ENCODE measurements around the gene SULT4A1. TPM values are rescaled to one million over a fixed set of nuclear protein-coding genes. Genes with fewer than 3 reads are reported as not detected.

The SULT4A1 gene
- total RNA-seq, 2 experiments from 2014 or later, result not detected

- no peak for DNase-seq (ENCODE audit: low spot score)
- H2AFZ ChIP-seq (ENCODE audit: low read length), result no peak overlapping the region
- no peak overlapping the region for H3K27ac ChIP-seq (ENCODE audit: low read depth, low read length, poor library complexity, severe bottlenecking)
- CTCF ChIA-PET (ENCODE audit: unreplicated experiment), result no interaction called here
- H3K4me3 ChIP-seq (ENCODE audit: low read depth, low read length, poor library complexity, severe bottlenecking), result no peak overlapping the region
- H3K4me2 ChIP-seq (ENCODE audit: low read length), result no peak overlapping the region
- no peaks in the 10 kb centered on the region for H3K36me3 ChIP-seq (ENCODE audit: insufficient read depth, low read length)
- no peak for TF ChIP-seq EZH2phosphoT487 (IDR thresholded peaks at IDR 0.05; ENCODE audit: borderline replicate concordance, low read depth, low read length)
- no peak for TF ChIP-seq CTCF (conservative IDR thresholded peaks at IDR 0.05; ENCODE audit: low read length)
- POLR2A ChIA-PET, result no interaction called here
- no peaks in the 10 kb centered on the region for H3K79me2 ChIP-seq (ENCODE audit: insufficient read depth, low read depth, low read length)
- H3K9me2 ChIP-seq (ENCODE audit: insufficient read depth, low read length), result no peaks in the 10 kb centered on the region
- no peaks in the 10 kb centered on the region for H4K20me1 ChIP-seq (ENCODE audit: insufficient read depth, low read length)
- intact Hi-C loops (cut with micrococcal nuclease; ENCODE audit: unreplicated experiment), result loop anchor here (10.0 kb wide), 1 partner anchor 735 kb away; no protein-coding TSS in a partner anchor
- no TSS peak for BruUV-seq (replicated peaks)
- H3K9me3 ChIP-seq (ENCODE audit: low read length), result no peaks in the 10 kb centered on the region
- H3K4me1 ChIP-seq (ENCODE audit: insufficient read depth, low read length, poor library complexity, severe bottlenecking), result peaks cover under 1% of the 10 kb centered on the region
Observed at GRCh38 chr22:43889860-43890253, 27.5 kb upstream of the SULT4A1 start.

- Histone ChIP-seq H3K4me2 (ENCODE audit: low read length) (no peak overlapping the region), H3K79me2 (ENCODE audit: insufficient read depth, low read depth, low read length) (no peaks in the 10 kb centered on the region), H3K27ac (ENCODE audit: low read depth, low read length, poor library complexity, severe bottlenecking) (no peak overlapping the region), H3K36me3 (ENCODE audit: insufficient read depth, low read length) (no peaks in the 10 kb centered on the region), H3K4me3 (ENCODE audit: low read depth, low read length, poor library complexity, severe bottlenecking) (no peak overlapping the region), H2AFZ (ENCODE audit: low read length) (no peak overlapping the region), H3K4me1 (ENCODE audit: insufficient read depth, low read length, poor library complexity, severe bottlenecking) (peaks cover 6% of the 10 kb centered on the region), H3K9me2 (ENCODE audit: insufficient read depth, low read length) (no peaks in the 10 kb centered on the region), H4K20me1 (ENCODE audit: insufficient read depth, low read length) (no peaks in the 10 kb centered on the region), H3K9me3 (ENCODE audit: low read length) (no peaks in the 10 kb centered on the region)
- no peak for DNase-seq (ENCODE audit: low spot score)
- BruUV-seq (replicated peaks), result no TSS peak
- ChIA-PET CTCF (ENCODE audit: unreplicated experiment) (no interaction called here), POLR2A (no interaction called here)
- intact Hi-C loops (cut with micrococcal nuclease; ENCODE audit: unreplicated experiment), result loop anchor here (10.0 kb wide), 1 partner anchor 735 kb away; no protein-coding TSS in a partner anchor
- no peak for TF ChIP-seq CTCF (conservative IDR thresholded peaks at IDR 0.05; ENCODE audit: low read length)
- no peak for TF ChIP-seq EZH2phosphoT487 (IDR thresholded peaks at IDR 0.05; ENCODE audit: borderline replicate concordance, low read depth, low read length)
Observed at GRCh38 chr22:43889201-43889859, 27.0 kb upstream of the SULT4A1 start.

GRCh38 chr22:43888740-43889139, 26.4 kb upstream of the SULT4A1 start:
- no peaks in the 10 kb centered on the region for H3K79me2 ChIP-seq (ENCODE audit: insufficient read depth, low read depth, low read length)
- POLR2A ChIA-PET, result no interaction called here
- peaks cover 8% of the 10 kb centered on the region for H3K4me1 ChIP-seq (ENCODE audit: insufficient read depth, low read length, poor library complexity, severe bottlenecking)
- H3K4me2 ChIP-seq (ENCODE audit: low read length), result no peak overlapping the region
- H3K4me3 ChIP-seq (ENCODE audit: low read depth, low read length, poor library complexity, severe bottlenecking), result no peak overlapping the region
- DNase-seq (ENCODE audit: low spot score), result no peak
- intact Hi-C loops (cut with micrococcal nuclease; ENCODE audit: unreplicated experiment), result loop anchor here (10.0 kb wide), 1 partner anchor 736 kb away; no protein-coding TSS in a partner anchor
- CTCF ChIA-PET (ENCODE audit: unreplicated experiment), result no interaction called here
- TF ChIP-seq CTCF (conservative IDR thresholded peaks at IDR 0.05; ENCODE audit: low read length) (no peak), EZH2phosphoT487 (IDR thresholded peaks at IDR 0.05; ENCODE audit: borderline replicate concordance, low read depth, low read length) (no peak)
- no peaks in the 10 kb centered on the region for H4K20me1 ChIP-seq (ENCODE audit: insufficient read depth, low read length)
- H3K27ac ChIP-seq (ENCODE audit: low read depth, low read length, poor library complexity, severe bottlenecking), result no peak overlapping the region
- H3K9me3 ChIP-seq (ENCODE audit: low read length), result no peaks in the 10 kb centered on the region
- BruUV-seq (replicated peaks), result no TSS peak
- no peak overlapping the region for H2AFZ ChIP-seq (ENCODE audit: low read length)
- H3K36me3 ChIP-seq (ENCODE audit: insufficient read depth, low read length), result no peaks in the 10 kb centered on the region
- no peaks in the 10 kb centered on the region for H3K9me2 ChIP-seq (ENCODE audit: insufficient read depth, low read length)
